GM18502 (cell line): ENCODE data around the gene DYNC1LI2.
"Not testable (repeated sequence)": the region's sequence is repeated elsewhere in the genome, so short reads cannot be mapped to it uniquely, and the experiment has no call there.

Experiments used
- ATAC-seq: cut with Tn5 transposase; IDR thresholded peaks from one replicate; pipeline ENCODE4 v1.9.1; 2021; ENCODE audit warnings: mild to moderate bottlenecking; ENCODE audit not compliant: unreplicated experiment, poor library complexity

Gene DYNC1LI2

DNA sequence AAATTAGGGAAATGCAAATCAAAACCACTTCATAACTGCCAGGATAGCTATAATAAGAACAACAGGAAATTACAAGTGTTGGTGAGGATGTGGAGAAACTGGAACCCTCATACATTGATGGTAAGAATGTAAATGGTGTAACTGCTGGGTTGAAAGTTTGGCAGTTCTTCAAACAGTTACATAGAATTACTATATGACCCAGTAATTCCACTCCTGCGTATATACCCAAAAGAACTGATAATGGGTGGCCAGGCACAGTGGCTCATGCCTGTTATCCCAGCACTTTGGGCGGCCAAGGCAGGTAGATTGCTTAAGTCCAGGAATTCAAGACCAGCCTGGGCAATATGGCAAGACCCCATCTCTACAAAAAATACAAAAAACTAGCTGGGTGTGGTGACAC, 50.4 kb downstream of the DYNC1LI2 start:
- no peak for ATAC-seq

DNA sequence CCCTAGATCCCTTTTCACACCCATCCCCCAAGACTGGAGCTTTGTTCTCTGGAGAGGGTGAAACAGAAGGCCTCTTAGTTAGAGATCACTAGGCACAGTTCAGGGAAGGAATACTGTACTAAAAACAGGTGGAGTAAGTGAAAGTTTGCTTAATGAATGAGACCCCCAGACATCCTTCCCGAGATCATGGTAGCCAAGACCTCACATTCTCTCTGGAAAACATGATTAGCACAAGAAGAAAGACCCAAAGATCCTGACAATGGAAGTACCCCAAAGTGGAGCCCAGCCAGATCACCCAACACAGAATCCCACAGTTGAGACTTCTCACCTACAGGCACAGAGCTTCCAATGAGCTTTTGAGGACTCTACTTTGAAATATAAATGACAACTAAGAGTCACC, 51.5 kb downstream of the DYNC1LI2 start:
- ATAC-seq: no peak

DNA sequence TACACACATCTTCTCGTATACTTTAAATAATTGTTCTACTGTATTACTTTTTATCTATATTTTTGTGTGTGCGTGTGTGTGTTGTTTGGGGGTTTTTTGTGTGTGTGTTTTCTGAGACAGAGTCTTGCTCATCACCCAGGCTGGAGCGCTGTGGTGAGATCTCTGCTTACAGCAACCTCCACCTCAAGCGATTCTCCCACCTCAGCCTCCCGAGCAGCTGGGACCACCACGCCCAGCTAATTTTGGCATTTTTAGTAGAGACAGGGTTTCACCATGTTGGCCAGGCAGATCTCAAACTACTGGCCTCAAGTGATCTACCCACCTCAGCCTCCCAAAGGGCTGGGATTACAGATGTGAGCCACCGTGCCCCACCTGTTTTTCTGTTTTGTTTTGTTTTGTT, 53.4 kb downstream of the DYNC1LI2 start:
- ATAC-seq: no peak

DNA sequence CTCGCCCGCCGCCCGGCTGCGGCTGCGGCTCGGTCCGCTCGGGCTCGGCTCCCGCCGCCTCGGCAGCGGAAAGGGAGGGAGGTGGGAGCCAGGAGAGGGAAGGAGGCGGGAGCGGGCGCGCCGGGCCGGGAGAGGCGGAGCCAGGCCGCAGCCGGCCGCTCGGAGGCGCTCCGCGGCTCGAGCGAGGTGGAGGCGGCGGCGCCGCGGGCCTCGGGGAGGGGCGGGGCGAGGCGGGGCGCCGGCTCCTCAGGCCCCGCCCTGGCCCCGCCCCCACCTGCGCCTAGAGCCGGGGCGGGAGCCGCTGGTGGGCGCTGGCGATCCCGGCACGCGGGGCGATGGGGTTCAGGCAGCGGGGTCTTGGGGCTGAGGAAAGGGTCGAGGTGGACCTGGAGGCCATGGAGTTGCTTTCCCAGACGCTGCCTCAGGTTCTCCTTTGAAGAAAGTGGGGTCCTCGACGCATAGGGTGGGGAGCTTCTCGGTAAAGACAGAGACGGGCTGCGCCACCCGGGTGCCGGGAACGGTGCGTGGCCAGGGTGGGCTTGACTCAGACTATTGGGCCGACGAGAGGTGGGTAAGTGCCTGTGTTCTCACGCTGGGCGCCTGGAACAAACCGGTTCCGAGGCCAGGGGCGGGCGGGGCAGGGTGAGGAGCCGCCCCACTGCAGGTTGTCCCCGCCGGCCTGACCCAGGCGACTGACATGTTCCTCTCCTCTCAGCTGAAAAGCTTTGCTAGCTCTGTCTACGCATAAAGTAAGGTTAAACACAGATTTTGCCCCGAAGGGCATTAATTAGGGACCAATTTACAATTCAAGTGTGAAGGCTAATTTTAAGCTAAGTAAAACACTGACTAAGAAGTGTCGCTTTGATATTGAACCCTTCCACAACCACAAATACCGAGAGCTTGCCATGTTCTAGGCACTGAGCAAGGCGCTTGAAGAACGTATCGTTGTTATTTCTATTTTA, 54.5 kb downstream of the DYNC1LI2 start, which contains the start of gene CMTM4:
CMTM4 (minus strand) TSS at position 75 of the 962 bp plus-strand sequence. CDS start 218 bp downstream, outside the sequence.
- ATAC-seq: peak; percentile 87

DNA sequence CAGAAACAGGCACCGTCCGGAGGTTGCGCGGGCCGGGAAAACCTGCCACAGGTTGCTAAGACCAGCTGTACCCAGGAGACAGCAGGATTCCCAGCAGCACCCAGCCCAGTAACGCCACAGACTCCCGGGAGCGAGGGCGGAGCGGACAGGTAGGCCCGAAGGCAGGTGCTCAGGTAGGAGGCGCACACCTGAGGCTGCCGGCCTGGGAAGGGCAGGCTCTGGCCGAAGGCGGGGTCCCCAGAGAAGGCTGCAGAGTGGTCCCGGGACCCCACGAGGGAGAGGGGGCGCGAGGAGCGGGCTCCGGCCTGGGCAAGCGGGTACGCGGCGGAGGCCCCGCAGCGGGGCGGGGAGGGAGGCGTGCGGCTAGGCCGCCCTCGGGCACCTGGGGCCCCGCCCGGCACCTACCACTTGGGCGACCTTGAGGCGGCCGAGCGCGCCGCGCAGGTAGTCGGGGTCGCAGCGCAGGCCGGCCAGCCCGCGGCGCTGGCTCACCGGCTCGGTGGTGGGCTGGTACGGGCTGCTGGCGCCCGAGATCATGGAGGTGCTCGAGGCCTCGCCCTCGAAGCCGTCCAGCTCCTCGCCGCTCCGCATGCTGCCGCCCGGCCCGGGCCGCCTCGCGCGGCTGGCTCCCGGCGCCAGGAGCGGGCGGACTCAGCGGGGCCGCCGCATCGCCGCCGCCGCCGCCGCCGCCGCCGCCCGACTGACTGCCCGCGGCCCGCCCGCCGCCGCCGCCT, 55.3 kb downstream of the DYNC1LI2 start:
- peak; percentile 58 for ATAC-seq

DNA sequence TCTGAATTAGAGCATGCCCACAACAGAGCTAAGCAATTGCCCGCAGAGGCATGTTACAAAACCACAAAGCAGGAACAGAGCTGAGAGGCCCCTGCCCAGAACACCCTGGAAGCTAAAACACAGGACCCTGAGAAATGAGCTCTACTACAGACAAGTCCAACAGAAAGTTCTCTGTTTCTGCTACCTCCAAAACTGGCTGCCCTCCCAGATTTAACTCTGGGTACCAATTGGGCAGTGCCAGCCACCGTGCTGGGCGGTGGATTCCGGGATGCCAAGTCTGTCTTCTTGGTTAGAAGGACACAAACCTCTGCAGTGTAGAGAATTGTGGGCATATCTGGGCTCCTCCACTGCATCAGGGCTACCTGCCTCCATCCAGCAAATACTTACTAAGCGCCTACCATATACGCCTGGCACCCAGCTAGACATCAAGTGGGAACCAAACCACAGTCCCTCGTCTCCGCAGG, 55.9 kb downstream of the DYNC1LI2 start:
- no peak for ATAC-seq

DNA sequence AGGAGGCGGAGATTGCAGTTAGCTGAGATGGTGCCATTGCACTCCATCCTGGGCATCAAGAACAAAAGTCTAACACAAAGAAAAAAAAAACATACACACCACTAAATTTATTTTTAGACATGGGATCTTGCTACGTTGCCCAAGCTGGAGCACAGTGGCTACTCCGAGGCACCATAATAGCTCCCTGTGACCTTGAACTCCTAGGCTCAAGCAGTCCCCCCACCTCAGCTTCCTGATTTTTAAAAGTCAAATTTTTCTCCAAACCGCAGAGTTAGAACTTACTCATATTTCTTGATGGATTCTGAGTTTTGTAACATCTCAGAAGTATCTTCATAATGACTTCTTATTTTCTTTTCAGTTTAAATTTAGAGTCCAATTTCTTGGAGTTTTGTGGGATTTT, 58.3 kb downstream of the DYNC1LI2 start:
- no peak for ATAC-seq

DNA sequence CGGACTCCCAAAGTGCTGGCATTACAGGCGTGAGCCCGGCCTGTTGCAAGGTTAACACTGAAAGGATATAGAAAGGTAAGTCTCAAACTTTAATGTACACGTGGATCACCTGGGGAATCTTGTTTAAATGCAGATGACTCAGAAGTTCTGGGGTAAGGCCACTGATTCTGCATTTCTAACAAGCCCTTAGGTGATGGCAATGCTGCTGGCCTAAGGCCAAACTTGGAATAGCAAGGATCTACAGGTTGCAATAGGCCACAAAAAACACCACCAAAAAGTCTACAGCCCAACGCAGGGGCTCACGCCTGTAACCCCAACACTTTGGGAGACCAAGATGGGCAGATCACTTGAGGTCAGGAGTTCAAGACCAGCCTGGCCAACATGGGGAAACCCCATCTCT, 59.1 kb downstream of the DYNC1LI2 start:
- no peak for ATAC-seq

DNA sequence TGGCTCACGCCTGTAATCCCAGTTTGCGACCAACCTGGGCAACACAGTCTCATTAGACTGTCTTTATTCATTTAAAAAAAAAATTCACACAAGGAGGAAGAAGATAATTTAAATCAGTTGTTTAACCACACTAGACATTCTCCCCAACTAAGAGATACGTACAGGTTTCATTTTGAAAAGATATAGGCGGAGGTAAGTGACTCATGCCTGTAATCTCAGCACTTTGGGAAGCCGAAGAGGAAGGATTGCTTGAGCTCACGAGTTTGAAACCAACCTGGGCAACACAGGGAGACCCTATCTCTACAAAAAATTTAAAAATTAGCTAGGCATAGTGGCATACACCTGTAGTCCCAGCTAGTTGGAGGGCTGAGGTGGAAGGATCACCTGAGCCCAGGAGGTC, 60.2 kb downstream of the DYNC1LI2 start:
- ATAC-seq: no peak

DNA sequence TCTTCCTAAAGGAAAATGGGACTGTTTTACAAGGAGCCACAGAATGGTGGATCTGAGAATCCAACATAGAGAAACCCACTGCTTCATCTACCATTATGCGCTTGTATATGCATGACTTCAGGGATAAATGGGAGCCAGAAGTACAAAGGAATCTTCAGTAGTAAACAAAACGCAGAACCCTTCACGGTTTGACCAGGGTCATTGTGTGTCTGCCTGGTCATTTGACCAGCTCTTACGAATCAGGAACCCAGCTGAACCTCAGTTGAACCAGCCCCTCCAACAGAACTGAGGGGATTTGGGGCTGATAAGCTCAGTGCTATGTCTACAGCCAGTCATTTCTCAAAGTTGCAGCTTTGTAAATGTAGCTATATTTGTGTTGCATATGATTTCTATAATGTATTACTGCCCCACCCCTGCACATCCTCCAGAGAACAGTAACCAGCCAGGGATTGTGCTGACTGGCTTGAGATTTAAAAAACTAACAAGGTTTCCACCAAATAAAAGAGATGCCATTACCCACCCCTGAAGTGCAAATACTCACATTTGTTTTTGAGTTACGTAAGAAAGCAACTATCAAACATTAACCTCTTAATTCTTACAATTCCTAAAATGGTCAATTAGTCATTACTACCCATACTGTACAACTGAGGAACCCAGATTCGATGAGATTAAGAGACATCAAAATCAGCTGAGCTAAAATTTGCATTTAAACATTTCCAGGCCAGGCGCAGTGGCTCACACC, 61.1 kb downstream of the DYNC1LI2 start:
- no peak for ATAC-seq

DNA sequence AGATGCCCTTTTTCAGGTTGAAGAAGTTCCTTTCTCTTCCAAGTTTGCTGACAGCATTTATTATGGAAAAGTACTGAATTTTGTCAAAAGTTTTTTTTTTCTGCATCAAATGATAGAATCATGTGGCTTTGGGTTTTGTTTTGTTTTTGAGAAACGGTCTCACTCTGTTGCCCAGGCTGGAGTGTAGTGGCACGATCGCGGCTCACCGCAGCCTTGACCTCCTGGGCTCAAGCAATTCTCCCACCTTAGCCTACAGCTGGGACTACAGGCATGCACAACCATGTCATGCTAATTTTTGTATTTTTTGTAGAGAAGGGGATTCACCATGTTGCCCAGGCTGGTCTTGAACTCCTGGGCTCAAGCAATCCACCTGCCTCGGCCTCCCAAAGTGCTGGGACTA, 62.1 kb downstream of the DYNC1LI2 start:
- ATAC-seq: no peak

DNA sequence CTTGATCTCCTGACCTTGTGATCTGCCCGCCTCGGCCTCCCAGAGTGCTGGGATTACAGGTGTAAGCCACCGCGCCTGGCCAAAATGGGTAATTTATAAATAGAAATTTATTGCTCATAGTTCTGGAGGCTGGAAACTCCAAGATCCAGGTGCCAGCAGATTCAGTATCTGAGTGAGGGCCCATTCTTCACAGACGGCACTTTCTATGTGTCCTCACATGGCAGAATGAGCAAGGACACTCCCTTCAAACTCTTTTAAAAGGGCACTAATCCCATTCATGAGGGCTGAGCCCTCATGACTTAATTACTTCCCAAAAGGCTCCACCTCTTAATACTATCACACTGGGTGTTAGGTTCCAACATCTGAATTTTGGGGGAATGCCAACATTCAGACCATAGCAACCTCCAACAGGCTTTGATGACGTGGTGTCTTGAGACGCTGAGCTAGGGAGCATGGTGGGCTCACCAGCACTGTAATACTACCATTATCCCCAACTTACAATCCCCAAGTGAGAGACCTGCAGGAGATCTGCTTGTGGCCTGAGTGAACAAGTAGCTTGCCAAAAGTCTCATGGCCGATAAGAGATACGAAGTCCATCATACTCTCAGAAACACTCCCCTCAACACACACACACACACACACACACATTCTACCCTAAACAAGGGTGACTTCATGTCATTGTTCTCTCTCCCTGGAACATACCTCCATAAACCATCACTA, 63.3 kb downstream of the DYNC1LI2 start:
- no peak for ATAC-seq

DNA sequence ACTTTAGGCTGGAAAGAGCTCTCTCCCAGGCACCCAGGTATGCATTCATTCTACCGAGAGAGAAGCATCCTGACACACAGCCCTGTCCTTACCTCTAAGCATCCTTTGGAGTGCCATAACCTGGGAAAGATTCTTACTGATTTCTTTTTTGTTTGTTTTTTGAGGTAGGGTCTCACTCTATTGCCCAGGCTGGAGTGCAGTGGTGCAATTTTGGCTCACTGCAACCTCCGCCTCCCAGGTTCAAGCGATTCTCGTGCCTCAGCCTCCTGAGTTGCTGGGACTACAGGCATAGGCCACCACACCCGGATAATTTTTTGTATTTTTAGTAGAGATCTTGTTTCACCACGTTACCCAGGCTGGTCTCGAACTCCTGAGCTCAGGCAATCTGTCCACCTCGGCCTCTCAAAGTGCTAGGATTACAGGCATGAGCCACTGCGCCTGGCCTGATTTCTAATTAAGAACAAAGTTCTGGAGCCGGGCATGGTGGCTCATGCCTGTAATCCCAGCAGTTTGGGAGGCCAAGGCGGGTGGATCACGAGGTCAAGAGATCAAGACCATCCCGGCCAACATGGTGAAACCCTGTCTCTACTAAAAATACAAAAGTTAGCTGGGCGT, 65.8 kb downstream of the DYNC1LI2 start:
- ATAC-seq: not testable (repeated sequence)

DNA sequence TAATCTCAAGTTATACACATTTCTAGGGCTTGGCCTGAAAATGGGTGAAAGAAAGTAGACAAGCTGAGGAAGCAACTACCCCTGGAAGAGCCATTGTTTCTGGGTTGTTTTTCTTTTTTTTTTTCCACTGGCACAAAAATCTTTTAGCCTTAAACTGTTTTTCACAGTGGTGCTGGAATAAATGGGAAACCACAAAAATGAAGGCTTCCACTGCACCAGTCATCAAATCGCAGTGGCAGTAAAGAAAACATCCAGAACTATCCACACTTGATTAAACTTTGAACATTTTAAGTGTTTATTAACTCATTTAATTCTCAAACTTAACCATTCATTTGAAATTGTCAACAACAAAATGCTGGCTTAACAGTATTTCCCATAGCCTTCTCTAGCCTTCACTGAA, 69.1 kb downstream of the DYNC1LI2 start:
- no peak for ATAC-seq

DNA sequence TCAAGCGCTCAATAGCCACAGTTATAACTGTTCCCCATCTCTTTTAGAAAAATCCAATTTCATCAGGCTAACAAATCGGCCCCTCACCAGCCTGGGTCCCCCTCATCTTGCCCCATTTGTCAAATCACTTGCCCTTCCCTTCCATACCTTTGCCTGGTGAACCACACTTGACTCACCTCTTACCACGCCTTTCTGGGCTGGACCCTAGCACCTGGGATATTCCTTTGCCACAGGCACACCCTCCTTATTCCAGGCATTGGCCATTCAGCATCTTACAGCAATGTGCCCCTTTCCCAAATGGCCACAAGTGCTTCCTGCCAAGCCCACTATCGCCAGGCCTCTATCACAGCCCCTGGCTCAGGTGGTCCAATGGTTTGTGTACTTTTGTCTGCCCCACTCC, 69.7 kb downstream of the DYNC1LI2 start:
- ATAC-seq: no peak

DNA sequence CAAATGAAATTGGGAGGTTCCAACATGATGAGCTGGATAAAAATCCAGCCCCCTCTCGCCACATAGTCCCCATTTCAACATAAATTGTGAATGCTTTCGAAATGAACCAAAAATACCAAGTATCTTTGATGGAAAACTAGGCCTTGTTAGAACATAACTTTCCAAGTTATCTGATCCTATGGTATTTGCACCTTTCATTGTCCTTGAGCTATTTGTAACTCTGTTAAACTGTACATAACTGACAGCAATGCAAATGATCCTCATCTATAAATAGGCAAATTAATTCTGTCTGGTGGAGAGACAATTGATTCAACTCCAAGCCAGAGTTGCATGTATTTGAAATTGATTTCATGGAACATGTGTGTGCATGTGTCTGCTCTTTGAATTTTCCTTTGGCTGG, 73.1 kb downstream of the DYNC1LI2 start:
- ATAC-seq: no peak

DNA sequence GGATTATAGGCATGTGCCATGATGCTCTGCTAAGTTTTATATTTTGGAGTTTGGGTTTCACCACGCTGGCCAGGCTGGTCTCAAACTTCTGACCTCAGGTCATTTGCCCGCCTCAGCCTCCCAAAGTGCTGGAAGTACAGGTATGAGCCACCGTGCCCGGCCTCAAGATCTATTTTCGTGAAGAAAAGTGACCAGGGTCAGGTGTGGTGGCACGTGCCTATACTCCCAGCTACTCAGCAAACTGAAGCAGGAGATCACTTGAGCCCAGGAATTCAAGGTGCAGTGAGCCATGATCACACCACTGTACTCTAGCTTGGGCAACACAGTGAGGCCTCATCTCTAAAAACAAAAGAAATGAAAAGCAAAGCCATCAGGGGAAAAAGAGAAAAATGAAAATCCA, 73.6 kb downstream of the DYNC1LI2 start:
- no peak for ATAC-seq

DNA sequence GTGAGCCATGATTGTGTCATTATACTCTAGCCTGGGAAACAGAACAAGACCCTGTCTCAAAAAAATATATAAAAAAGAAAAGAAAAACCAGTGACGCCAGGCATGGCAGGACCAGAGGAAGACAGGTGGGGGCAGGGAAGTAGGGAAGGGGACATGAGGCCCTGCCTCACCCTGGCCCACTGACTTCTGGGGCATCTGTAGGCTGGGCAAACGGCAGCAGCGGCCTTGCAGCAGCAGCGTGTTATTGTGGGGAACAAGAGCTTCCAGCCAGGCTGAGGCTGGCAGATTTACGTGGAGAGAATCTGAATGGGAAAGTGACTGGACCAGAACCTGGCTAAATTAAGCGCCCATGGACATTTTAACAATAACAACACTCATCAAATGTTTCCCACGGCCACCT, 74.2 kb downstream of the DYNC1LI2 start:
- ATAC-seq: no peak

DNA sequence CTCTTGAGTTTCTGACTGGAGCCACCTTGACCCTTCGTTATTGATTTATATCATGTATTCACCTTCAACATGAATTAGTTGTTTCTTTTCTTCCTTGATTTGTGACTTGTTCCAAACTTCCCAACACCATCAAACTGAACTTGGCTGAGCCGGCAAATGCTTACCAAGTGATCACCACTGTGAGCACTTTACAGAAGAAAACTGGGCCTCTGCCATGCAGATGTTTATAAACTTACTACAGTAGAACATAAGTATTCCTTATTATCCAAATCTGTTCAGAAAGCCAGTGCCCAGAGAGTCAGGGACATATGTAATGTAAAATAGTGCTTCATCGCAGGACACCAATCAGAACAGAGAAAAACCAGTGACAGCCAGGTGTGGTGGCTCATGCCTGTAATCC, 74.8 kb downstream of the DYNC1LI2 start:
- no peak for ATAC-seq

DNA sequence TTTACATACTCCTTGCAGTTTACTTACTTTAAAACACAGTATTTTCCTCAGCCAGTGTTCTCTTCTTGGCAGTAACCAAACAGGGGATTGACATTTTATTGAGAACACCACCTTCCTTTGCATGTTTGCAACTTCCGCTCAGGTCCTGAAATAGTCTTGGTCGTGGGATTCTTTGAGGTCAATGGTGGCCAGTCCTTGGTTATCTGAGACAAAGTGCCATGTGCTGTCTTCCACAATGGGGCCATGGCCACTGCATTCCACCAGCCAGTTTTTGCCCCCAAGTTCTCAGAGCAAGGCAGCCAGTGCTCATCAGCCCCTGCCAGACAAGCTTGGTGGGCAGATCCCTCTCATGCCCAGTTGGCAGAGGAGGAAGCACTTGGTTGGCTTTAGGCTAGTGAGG, 77.7 kb downstream of the DYNC1LI2 start:
- no peak for ATAC-seq
